Measurements from ENCODE around the gene CDH24. TPM values are rescaled to one million over a fixed set of nuclear protein-coding genes. Genes with fewer than 3 reads are reported as not detected.

Gene CDH24, protein sequence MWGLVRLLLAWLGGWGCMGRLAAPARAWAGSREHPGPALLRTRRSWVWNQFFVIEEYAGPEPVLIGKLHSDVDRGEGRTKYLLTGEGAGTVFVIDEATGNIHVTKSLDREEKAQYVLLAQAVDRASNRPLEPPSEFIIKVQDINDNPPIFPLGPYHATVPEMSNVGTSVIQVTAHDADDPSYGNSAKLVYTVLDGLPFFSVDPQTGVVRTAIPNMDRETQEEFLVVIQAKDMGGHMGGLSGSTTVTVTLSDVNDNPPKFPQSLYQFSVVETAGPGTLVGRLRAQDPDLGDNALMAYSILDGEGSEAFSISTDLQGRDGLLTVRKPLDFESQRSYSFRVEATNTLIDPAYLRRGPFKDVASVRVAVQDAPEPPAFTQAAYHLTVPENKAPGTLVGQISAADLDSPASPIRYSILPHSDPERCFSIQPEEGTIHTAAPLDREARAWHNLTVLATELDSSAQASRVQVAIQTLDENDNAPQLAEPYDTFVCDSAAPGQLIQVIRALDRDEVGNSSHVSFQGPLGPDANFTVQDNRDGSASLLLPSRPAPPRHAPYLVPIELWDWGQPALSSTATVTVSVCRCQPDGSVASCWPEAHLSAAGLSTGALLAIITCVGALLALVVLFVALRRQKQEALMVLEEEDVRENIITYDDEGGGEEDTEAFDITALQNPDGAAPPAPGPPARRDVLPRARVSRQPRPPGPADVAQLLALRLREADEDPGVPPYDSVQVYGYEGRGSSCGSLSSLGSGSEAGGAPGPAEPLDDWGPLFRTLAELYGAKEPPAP
- polyA plus RNA-seq (2013, experiment 1 of 2; ENCODE audit: insufficient read length), result 5.5 TPM
- 5.9 TPM for polyA plus RNA-seq (2013, experiment 2 of 2; ENCODE audit: insufficient read length)

DNA sequence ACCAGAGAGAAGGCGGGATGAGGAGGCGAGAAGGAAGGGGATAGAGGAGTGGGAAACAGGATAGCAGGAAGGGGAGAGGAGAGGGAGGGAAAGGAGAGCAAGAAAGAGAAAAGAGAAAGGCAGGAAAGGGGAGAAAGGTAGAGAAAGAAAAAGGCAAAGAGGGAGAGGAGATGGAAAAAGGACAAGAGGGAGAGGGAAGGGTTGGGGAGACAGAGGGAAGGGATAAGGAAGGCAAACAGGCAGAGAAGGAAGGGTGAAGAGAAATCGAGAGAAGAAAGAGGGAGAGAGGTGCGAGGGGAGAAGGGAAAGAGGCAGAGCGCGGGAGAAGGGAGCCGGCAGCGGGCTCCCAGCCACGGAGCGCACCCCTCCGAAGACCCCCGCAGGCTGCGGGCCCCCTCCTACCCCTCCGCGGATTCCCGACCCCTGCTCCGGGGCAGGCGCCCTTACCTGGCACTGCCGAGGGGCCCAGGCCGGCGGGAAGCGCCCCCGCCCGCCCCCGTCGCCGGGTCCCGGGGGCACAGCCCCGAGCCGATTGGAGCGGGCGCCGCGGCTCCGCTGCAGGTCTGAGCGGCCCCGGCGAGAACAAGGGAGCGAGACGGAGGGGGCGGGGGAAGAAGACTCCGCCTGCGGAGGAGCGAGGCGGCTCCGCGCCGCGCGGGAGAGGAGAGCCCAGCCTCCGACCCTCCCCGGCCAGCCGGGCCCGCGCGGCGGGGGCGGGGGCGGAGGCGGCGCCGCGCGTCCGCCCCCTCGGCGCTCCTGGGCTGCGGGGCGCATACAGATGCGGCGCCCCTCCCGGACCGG is at the start of gene CDH24:
Gene CDH24 (minus strand): TSS at position 565 of the 801 bp plus-strand sequence. CDS start 1,787 bp downstream, outside the sequence.
- peak; percentile 71 for DNase-seq

DNA sequence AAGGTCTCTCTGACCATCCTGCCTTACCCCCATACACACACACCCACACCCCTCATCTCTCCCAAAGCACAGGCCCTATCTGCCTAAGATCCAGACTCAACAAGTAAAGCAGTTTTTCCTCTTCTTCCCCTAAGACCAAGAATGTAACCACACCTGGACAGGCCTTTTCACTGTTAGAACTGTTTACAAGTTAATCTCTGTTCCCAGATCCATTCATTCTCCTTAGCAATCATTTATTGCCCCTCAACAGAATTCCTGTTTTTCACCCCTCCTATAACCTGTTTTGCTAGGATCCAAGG is 49.4 kb upstream of the CDH24 start:
- DNase-seq, result no peak

DNA sequence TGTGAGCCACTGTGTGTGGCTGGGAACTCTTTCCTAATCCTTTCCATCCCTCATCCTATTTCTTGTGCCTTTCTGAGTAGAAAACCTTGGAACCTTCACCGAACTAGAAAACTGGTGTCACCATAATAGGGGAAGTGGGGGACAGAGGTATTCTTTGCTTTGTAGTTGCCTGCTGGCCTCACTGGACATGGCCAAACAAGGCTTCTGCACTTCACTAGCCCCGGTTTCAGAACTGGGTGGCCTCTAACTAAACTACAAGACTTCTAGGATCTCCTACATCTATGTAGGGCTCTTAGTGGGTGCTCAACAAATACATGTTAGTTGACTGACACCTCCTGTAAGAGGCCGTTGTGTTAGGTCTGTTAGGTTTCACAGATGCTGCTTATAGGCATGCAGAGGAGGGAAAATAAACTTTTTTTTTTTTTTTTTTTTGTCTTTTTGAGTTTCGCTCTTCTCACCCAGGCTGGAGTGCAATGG is 48.1 kb upstream of the CDH24 start:
- no peak for DNase-seq

DNA sequence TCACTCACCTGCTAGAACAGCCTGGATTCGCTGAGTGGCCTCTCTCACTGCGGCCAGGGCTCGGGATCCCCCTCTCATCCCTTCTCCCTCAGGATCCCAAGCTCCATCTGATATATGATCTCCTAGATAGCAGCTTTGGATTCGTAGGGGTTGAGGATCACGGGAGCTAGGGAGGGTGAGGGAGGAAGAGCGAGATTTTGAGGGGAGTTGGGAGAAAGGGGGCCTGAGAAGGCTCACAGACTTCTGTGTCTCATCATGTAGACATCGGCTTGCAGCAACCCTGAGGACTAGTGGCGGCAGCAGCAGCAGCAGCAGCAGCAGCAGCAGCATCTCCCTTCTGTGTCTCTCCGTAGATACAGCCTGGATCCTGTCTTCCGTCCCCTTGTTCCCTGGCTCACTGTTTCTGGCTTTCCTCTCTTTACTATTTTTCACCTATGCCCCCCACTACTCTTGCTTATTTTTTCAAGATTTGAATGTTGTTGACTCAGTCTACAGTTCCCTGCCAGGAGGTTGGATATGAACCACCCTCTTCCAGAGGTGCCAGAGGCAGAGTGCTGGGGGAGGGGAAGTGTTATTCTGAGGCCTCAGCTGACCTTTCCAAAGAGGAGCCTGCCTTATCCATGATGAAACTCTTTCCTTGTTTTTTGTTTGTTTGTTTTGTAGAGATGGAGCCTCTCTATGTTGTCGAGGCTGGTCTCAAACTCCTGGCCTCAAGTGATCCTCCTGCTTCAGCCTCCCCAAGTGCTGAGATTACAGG is 47.4 kb upstream of the CDH24 start, which contains the start of gene CIROP:
Gene CIROP (minus strand): TSS at position 399 of the 757 bp plus-strand sequence. CDS start 69 bp downstream, at position 330.
- no peak for DNase-seq

DNA sequence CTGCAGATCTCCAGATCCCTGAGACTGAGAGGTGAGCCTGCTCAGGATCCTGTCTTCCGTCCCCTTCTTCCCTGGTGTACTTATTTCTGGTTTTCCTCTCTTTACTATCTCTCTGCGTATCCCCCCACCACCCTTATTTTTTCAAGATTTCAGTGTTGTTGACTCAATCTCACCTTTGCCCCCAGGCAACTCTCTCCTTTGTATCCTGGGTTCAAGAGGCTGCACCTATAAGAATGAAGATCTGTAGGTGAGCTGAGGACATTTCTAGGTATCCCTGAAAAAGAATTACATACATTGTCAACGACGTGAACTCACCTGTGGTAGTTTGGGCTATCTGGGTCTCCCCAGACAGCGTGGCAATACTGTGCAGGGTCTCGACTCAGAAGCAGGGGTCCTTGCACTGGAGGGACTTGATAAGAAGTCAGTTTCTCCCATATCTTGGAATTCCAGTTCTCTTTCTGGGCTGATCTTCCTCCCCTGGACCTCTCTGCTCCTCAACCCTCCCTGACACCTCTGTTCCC is 46.8 kb upstream of the CDH24 start:
- no peak for DNase-seq

DNA sequence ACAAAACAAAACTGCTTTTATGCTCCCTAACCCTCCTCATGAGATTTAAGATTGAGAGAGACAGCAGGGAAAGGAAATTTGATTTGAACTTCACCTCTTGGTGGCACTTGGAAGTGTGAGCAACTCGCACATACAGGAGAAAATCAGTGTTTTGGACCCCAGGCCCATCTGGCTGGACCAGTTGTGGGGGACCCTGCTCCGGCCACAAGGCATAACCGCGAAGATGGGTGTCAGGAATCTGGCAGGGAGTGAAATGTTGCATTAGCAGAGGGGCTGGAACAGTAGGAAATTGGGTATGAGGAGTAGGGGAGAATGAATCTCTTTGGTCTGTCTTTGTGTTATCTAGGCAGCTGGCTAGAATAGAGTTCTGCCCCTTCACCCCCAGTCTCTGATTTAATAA is 46.3 kb upstream of the CDH24 start:
- DNase-seq, result no peak

DNA sequence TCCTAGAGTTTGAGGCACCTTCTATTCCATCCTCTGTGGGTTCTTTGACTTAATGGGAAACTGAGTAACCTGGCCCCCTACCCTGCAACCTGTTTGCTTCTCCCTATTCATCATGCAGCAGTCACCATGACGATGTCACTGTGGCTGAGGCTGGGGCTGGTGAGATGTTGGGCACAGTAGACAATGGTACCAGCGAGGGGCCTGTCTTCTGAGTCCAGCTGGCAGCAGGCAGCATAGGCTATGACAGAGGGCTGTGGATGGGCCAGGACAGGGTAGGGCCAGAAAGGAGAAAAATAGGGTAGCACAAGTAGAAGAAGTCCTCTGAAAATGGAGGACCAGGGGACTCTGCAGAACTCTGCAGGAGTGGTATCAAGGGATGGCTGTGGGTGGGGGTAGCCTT is 45.5 kb upstream of the CDH24 start:
- DNase-seq, result no peak

DNA sequence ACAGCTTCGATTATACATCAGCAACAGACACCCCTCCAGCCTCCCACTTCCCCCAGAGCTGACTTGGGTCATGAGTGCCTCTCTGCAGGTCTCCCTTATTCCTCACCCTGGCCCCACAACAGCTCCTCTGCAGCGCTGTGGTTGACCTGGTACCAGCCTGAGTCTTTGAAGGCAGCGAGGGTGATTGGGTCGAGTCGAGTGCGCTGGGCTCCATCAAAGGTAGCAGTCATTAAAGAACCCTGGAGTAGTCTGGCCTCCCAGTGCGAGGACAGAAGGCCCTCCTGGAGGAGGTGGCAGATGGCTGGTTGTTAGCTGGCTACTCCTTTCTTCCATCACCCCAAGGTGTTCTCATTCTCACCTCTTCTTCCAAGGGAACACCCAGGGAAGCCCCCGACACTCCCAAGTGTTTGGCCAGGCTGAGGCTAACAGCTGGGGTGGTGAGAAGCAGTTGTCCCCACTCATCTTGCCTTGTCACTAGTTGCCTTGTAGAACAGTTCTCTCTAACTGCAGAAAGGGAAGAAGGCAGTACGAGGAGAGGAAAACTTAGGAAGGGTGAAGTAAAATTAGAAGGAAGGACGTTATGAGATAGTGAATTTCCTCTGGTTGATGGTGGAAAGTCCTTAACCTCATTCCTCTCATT is 44.8 kb upstream of the CDH24 start:
- DNase-seq, result no peak

DNA sequence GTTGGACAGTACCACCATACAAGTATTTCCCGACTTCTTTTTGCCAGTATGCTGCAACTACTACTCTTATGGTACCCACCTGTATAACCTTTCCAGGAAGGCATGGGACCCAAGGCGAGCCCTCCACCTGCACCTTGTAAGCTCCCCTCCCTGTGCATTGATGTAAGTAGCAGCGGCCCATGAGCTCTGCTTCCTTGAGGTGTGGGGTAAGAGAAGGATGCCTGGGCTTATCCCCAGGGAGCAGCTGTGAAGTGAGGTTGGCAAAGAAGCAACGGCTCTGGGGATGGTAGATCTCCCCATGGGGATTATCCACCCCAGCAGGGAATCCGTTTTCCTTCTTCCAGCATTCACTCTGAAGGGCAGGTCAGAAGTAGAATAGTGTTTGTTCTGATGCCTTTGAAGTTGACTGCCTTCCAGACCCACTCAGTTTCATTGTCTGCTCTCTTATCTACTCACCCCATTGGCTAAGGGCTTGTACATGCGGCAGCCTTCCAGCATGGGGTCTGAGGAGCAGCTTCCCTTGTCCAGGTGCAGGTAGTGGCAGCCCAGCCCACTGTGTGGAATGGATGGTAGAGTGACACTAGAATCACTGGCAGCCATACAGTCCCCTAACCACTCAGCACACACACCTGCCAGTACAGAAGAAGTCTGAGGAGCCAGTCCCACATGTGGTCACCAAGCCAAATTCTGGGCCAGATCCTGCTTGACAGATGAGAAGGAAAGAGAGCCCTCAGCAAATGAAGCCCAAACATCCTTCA is 44.1 kb upstream of the CDH24 start:
- DNase-seq, result no peak

DNA sequence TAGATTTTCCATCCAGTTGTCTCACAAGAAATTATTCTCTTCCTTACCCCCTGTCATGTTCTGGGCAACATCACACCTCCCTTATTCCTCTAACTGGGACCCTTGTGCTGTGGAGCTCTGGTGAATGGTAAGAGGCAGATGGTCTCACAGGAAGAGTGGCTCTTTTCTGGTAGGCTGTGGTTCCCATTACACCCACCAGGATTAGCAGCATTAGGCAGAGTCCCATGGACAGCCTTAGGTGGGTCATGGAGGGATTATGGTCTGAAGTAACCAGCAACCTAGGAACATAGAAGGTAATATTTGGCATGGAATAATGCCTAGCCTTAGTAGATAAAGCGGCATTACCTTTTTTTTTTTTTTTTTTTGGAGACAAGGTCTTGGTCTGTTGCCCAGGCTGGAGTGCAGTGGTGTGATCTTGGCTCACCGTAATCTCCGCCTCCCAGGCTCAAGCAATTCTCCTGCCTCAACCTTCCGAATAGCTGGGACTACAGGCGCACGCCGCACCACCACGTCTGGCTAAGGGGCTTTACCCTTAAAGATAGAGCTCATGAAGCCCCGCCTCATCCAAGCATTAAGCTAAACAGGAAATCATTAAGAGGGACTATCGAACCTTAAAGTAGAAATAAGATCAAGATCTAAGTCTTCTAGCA is 42.0 kb upstream of the CDH24 start:
- DNase-seq, result no peak

DNA sequence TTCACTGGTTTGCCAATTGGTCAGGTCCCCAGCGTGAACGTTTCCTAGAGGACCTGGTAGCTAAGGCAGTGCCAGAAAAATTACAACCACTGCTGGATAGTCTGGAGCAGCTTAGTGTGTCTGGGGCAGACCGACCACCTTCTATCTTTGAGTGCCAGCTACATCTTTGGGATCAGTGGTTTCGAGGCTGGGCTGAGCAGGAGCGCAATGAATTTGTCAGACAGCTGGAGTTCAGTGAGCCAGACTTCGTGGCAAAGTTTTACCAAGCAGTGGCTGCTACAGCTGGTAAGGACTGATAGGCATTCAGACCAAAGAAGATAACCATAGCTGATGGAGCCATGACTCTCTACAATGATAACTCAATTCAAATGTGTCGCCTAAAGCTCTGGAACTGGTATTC is 40.5 kb upstream of the CDH24 start:
- no peak for DNase-seq

DNA sequence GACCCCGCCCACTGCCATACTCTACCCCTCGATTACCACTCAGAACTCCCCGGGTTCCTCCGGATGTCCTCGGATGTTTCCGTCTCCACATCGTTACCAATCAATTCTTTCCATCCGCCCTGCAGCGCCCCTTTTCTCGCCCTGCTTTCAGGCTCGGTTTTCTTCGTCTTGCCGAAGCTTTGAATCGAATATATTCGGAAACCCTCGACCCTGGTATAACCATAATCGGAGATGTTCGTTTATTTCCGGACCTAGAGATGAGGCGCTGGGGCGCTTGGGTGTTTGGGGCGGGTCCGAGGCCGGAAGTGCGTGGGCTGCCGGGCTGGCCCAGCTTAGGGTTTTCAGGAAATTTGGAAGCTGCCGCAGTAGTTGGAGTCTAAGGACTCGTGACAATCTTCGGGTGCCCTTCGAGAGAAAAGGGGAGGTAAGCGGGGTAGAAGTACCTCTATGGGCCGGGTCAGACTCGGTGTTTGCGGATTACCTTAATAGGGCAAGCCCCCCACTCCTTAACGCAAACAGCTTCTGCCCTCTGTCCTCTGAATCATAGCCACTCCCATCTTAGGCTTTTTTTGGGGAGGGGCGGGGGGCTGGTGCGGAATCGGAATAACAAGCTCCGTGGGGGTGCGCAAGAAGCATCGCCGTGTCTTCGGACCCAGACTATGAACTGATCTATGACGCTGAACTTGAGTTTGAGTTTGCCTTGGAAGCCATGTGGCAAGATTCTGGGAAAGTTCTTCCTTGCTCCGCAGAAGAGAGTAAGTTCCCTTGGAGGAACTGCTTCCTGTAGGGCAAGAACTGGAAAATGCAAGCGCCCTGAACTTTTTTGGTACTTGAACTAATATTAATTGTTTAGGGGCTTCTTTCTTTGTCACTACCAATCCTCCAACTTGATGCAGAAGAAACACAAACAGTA is 38.1 kb upstream of the CDH24 start, which contains the start of gene C14orf119:
Gene C14orf119 (plus strand): TSS at position 310 of the 913 bp plus-strand sequence. CDS start 2,154 bp downstream, outside the sequence.
- peak; percentile 100 for DNase-seq

DNA sequence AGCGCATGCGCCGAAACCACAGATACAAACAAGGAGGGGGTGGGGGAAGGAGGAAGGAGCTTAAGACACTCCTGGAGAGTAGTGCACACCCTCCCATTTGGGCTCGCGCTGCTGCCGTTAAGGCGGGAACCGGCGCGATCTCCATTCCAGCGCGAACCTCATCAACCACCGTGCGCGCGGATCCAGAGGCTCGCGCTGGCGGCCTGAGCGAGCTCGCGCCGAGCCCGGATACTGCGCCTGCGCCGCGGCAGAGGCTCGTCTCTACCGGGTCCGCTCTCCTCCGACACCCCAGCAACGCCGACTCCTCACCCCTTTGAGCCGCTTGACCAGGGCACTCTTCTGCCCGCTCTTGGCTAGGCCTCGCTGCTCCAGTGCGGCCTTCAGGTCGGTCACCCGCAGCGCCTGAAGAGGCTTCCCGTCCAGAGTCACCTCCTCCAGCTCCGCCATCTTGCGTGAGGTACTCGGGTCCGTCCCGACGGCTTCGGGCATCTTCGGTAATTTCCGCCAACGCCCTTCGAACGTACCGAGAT is 37.4 kb upstream of the CDH24 start, which contains the start of gene ACIN1:
Gene ACIN1 (minus strand): TSS at position 471 of the 530 bp plus-strand sequence. CDS start 24 bp downstream, at position 447.
- peak; percentile 90 for DNase-seq

DNA sequence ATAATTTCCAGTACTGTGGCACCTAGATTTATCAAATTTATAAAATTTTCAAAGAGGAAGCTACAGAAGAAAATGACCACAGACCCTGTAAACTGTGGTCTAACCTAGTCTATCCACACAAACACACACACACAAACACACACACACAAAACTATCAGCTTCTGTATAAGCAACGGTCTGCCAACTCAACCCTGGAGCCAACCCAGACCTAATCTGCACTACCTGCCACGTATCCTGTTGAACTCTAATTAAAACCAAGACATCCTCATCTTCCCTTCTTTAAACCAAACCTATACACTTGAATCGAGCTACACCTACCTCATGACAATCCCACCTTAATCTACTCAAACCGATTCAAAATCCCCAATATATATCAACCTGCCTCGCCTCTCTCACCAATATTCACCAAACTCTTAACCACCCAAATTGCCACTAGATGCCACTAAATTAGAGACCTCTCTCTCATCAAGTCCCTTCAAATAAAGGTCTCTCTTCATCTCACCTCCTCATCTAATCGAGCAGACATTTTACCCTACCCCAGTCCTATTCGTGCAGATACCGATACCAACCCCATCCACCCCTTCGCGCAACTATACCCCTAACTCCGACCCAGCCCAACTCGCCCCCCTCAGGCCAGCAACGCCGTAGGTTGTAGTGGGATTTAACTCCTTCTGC is 36.8 kb upstream of the CDH24 start:
- no peak for DNase-seq

DNA sequence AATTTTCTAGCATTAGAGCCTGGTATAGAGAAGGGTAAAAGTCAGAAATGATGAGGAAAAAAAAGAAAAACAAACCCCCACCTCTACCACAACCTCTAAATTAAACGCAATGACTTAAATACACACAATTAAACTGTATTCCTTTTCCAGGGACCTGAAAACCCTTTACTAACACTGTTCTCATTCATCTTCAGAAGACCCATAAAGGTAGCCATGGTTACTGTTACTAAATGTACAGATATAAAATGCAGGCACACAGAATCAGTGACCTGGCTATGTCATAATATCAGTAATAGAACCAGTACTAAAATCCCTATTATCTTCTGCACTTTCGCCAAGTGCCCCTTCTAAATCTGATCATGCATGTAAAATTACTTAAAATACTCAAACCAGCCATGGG is 36.2 kb upstream of the CDH24 start:
- no peak for DNase-seq

DNA sequence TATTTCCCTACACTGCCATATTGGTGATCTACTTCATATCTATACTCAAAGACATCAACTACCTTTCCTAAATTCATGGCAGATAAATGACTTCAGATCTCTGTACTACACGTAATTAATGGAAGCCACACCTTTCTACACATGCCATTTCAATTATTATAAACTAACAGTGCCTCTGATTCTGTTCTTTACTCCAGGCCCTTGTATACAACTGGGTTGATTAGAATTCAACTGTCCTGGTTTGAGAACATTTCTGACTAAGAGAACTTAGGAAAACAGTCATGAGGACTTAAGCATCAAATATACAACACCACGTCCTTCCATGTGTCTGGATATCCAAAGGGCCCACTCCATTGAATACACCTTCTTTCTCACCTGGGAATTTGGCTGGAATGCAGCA is 35.8 kb upstream of the CDH24 start:
- no peak for DNase-seq

Data from fibroblast of skin of scalp (primary cell).